Left lung (tissue), 10 donors: ENCODE measurements around the gene CTNNBIP1. TPM values are rescaled to one million over a fixed set of nuclear protein-coding genes. Genes with fewer than 3 reads are reported as not detected.

Experiments used
- ATAC-seq: fragments of 200-7000 bp; cut with Tn5 transposase; one replicate; pipeline ENCODE4 v1.9.1; 2020; ENCODE audit warnings: moderate library complexity
- DNase-seq, 4 donors: peaks; one replicate each; pipeline ENCODE4 v3.0.0-alpha.2; 2013 to 2020
- H3K27ac ChIP-seq, 2 donors: fragments of 200-600 bp; sonication (generic) in 1 of 2; one replicate each; pipeline versions ENCODE4 v1.5.0 to v1.8.0; 2020 to 2021
- H3K27me3 ChIP-seq, 2 donors: fragments of 200-600 bp; sonication (generic) in 1 of 2; one replicate each; pipeline versions ENCODE4 v1.5.0 to v1.8.0; 2020 to 2021
- H3K36me3 ChIP-seq, 2 donors: fragments of 200-600 bp; sonication (generic) in 1 of 2; one replicate each; pipeline versions ENCODE4 v1.5.0 to v1.8.0; 2020 to 2021
- H3K4me1 ChIP-seq, 2 donors: fragments of 200-600 bp; one replicate each; pipeline ENCODE4 v1.8.0; 2021
- H3K4me3 ChIP-seq, 2 donors: fragments of 200-600 bp; sonication (generic) in 1 of 2; one replicate each; pipeline versions ENCODE4 v1.5.0 to v1.8.0; 2020 to 2021; ENCODE audit warnings: mild to moderate bottlenecking in 1 of 2
- H3K9me3 ChIP-seq, 2 donors: fragments of 200-600 bp; sonication (generic) in 1 of 2; one replicate each; pipeline versions ENCODE4 v1.5.0 to v1.8.0; 2020 to 2021
- intact Hi-C, 2 donors: fragments of 100-400 bp; cut with DNase I; formaldehyde crosslinking; loops; one replicate each; pipeline versions ENCODE4 v1.11.2 to v1.14.2; 2022
- polyA plus RNA-seq, 6 donors: library from polyadenylated mRNA; unstranded; fragments of 120-200 nt; gene quantifications; one replicate each; pipeline ENCODE4 v1.2.1, GENCODE V29; 2013; ENCODE audit not compliant: insufficient read length in 6 of 6
- total RNA-seq, 2 donors: library from RNA; stranded (reverse); fragmentation: NEBNext Ultra II Directional; extraction: Animal tissue kit (Norgen Biotek cat#: 25700); gene quantifications; one replicate each; pipeline ENCODE4 v1.2.1, GENCODE V29; 2021
- TF ChIP-seq, protein P1 (sequence below), 2 donors: fragments of 200-600 bp; sonication (generic) in 1 of 2; IDR thresholded peaks; one replicate each; pipeline versions ENCODE4 v1.5.0 to v1.8.0; 2021; ENCODE audit warnings: antibody characterized with exemption in 2 of 2
- donor health status: DM: no; HTN: yes; CAD: no.
- donor health status: DM: no; HTN: no; CAD: no.

Gene CTNNBIP1
- total and polyA plus RNA-seq, 8 donors = 30.2 to 57.1 (median 48.0) TPM

DNA sequence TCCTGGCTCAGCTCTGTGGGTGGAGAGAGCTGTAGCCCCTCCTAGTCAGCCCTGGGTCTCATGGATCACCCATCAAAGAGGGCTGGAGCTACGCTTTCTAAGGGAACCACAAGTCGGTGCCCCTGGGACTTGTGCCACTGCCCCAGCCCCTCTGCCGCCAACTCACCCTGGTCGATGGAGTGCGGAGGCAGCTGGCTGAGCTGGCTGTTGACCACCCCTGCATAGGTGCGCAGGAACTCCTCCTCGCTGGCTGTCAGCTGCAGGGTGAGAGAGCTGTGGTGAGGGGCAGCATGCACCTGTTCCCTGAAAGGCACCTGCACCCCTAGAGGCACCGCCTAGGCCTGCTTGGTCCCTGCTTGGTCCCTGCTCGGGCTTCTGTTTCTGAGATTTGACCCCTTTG lies 39.0 kb downstream of the CTNNBIP1 start:
- Histone ChIP-seq H3K4me3 (no peak overlapping the region), H3K4me1 (peaks cover 0 to 12% of the 10 kb centered on the region in 2 donors), H3K27ac (no peak overlapping the region), H3K36me3 (peaks cover 0 to 39% of the 10 kb centered on the region in 2 donors), H3K9me3 (no peaks in the 10 kb centered on the region), H3K27me3 (no peaks in the 10 kb centered on the region)
- no peak for ATAC-seq
- no peak for DNase-seq
- TF ChIP-seq, protein P1, sequence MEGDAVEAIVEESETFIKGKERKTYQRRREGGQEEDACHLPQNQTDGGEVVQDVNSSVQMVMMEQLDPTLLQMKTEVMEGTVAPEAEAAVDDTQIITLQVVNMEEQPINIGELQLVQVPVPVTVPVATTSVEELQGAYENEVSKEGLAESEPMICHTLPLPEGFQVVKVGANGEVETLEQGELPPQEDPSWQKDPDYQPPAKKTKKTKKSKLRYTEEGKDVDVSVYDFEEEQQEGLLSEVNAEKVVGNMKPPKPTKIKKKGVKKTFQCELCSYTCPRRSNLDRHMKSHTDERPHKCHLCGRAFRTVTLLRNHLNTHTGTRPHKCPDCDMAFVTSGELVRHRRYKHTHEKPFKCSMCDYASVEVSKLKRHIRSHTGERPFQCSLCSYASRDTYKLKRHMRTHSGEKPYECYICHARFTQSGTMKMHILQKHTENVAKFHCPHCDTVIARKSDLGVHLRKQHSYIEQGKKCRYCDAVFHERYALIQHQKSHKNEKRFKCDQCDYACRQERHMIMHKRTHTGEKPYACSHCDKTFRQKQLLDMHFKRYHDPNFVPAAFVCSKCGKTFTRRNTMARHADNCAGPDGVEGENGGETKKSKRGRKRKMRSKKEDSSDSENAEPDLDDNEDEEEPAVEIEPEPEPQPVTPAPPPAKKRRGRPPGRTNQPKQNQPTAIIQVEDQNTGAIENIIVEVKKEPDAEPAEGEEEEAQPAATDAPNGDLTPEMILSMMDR (IDR thresholded peaks at IDR 0.05) = no peak
- intact Hi-C loops = loop anchor here in 1 of 2 donors (10.0 kb wide), 1 partner anchor 64 kb away; no protein-coding TSS in a partner anchor

DNA sequence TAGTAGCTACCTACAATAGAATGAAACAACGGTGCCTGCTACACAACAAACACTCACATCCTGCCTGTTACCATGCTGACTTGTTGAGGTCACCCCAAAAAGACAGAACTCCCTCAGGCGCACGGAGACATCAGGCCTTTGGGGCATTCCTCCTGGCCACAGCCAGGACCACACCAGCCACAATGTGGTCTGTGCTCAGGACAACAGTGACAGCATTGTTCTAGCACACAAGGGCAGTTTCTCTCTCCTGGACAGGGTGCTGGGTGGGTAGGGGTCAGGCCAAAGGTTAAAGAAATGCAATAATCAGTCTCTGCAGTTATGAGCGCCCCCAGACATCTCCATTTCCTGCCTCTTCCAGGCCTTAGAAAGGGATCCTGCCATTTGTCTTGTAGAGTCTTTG lies 39.5 kb downstream of the CTNNBIP1 start:
- H3K36me3 ChIP-seq = peaks cover 0 to 39% of the 10 kb centered on the region in 2 donors
- TF ChIP-seq, protein P1 (IDR thresholded peaks at IDR 0.05) = no peak
- no peak overlapping the region for H3K4me3 ChIP-seq
- no peaks in the 10 kb centered on the region for H3K27me3 ChIP-seq
- H3K27ac ChIP-seq = no peak overlapping the region
- H3K4me1 ChIP-seq = peaks cover 0 to 12% of the 10 kb centered on the region in 2 donors
- no peak for ATAC-seq
- DNase-seq = no peak
- H3K9me3 ChIP-seq = no peaks in the 10 kb centered on the region
- intact Hi-C loops = loop anchor here in 1 of 2 donors (10.0 kb wide), 1 partner anchor 64 kb away; no protein-coding TSS in a partner anchor

DNA sequence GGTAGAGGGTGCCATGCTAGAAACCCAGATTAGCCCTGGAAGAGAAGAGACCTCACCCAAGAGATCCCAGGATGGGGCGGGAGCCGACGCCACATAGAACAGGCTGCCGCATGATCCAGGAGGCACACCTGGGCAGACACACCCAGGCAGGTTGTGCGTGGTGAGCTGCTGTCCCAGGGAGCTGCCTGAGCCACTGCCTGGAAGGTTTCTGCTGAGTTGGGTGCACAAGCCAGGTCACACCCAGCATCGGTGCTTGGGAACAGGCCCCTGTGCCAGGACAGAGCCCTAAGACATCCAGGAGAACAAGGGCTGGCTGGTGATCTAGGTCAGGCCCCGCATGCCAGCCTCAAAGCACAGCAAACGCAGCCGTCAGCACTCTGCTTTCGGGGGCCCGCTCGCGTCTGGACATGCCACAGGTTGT lies 40.2 kb downstream of the CTNNBIP1 start:
- H3K4me1 ChIP-seq = peaks cover 0 to 5% of the 10 kb centered on the region in 2 donors
- TF ChIP-seq, protein P1 (IDR thresholded peaks at IDR 0.05) = no peak
- no peak overlapping the region for H3K4me3 ChIP-seq
- ATAC-seq (no peak), DNase-seq (no peak)
- intact Hi-C loops = loop anchor here in 1 of 2 donors (5.0 to 10.0 kb wide), 3 partner anchors 65 to 245 kb away; no protein-coding TSS in a partner anchor
- H3K36me3 ChIP-seq = peaks cover 0 to 40% of the 10 kb centered on the region in 2 donors
- no peaks in the 10 kb centered on the region for H3K9me3 ChIP-seq
- H3K27ac ChIP-seq = no peak overlapping the region
- H3K27me3 ChIP-seq = no peaks in the 10 kb centered on the region

DNA sequence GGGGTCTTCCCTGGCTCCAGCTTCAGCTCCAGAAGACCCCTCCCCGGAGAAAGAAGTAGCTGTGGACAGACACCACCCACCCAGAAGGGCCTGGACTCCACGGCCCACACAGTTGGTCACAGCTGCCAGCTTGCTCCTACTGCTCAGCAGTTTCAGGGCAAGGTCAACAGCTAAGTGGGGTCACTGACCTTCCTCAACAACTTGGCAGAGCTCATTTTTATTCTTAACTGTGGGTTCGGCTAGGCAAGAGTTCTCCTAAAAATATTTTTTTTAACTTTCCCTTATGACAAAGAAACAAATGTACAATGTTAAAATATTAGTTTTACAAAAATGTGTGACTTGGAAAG lies 41.9 kb downstream of the CTNNBIP1 start:
- Histone ChIP-seq H3K4me3 (no peak overlapping the region), H3K4me1 (no peaks in the 10 kb centered on the region), H3K9me3 (no peaks in the 10 kb centered on the region), H3K27ac (no peak overlapping the region), H3K27me3 (no peaks in the 10 kb centered on the region), H3K36me3 (peaks cover 0 to 52% of the 10 kb centered on the region in 2 donors)
- ATAC-seq = peak; percentile 8
- no peak for DNase-seq
- intact Hi-C loops = loop anchor here in 1 of 2 donors (5.0 to 10.0 kb wide), 2 partner anchors 81 to 243 kb away; no protein-coding TSS in a partner anchor
- TF ChIP-seq, protein P1 (IDR thresholded peaks at IDR 0.05) = no peak

DNA sequence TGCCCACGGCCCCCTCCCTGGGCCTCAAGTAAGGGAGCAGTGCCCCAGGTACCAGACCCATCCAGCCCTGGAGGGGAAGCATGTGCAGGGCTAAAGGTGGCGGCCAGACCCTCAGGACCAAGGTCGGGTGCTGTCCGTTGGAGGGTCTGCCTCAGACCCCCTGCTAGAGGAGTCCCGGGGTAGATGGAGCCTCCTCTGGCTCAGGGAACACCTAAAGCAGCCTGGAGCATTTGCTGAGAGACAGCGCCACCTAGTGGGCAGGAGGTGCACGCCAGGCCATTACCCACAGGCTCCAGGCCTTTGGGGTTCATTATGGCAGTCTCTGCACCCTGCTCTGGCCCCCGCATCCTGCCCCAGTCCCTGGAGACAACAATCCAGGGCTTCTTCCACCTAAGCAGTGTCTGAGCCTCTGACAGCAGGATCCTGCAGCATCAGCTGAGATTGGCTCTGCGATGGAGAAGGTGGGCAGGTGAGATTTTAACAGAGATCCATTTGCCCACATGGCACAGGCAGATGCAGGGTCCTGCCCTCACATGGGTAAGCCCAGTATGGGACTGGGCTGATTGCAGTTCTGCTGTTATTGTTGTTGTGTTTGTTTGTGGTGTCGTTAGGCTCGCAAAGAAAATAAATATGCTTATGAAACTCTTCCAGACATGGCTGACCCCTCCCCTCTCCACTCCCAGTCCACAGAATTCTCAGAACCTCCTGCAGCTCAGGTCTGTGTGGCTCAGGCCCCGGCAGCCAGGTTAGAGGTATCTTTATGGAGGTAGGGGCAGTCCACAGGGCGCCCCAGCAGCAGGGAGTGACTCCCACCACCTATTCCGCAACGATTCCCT lies 42.4 kb downstream of the CTNNBIP1 start:
- peaks cover 0 to 52% of the 10 kb centered on the region in 2 donors for H3K36me3 ChIP-seq
- ATAC-seq (peak; percentile 96), DNase-seq (peak; percentile 61 to 94 (median 78))

More for the DNA sequence above, 42.4 kb downstream of the CTNNBIP1 start:
- Histone ChIP-seq H3K9me3 (no peaks in the 10 kb centered on the region), H3K4me1 (no peaks in the 10 kb centered on the region), H3K27ac (no peak overlapping the region), H3K4me3 (no peak overlapping the region), H3K27me3 (no peaks in the 10 kb centered on the region)
- TF ChIP-seq, protein P1 (IDR thresholded peaks at IDR 0.05) = peak; percentile 96 to 98
- intact Hi-C loops = loop anchor here in 1 of 2 donors (5.0 to 10.0 kb wide), 2 partner anchors 80 to 243 kb away; no protein-coding TSS in a partner anchor
